ENCODE results near the gene NID1. TPM values are rescaled to one million over a fixed set of nuclear protein-coding genes. Genes with fewer than 3 reads are reported as not detected.

NID1 gene
- total and polyA plus RNA-seq, 2 donors (not counting 3 experiments of a cell fraction or from before 2014, with no cell fraction given) = 87.0 to 109 TPM

- FAIRE-seq (peak; percentile 4), DNase-seq (ENCODE audit: low read depth, low spot score) (no peak)
- H3K9me1 ChIP-seq (replicated peaks; ENCODE audit: control insufficient read depth, extremely low read depth, insufficient read depth, low read length) = no peaks in the 10 kb centered on the region
- H3K27me3 ChIP-seq (ENCODE audit: control insufficient read depth in 2 of 2, insufficient read depth in 2 of 2, low read length in 2 of 2) = no peaks in the 10 kb centered on the region
- no peaks in the 10 kb centered on the region for H3K9me3 ChIP-seq (replicated peaks; ENCODE audit: control insufficient read depth, insufficient read depth, low read length)
- H3K9ac ChIP-seq (replicated peaks; ENCODE audit: extremely low read depth, insufficient read depth, low read length) = no peak overlapping the region
- H3K4me1 ChIP-seq (ENCODE audit: control insufficient read depth, extremely low read depth, insufficient read depth, low read length) = peaks cover 9% of the 10 kb centered on the region
- no peak overlapping the region for H2AFZ ChIP-seq (ENCODE audit: low read depth, low read length)
- intact Hi-C loops (cut with micrococcal nuclease) = no loop called here
- no TSS peak for BruUV-seq (replicated peaks)
- no peaks in the 10 kb centered on the region for H3K36me3 ChIP-seq (ENCODE audit: control insufficient read depth in 2 of 2, extremely low read depth in 1 of 2, insufficient read depth in 2 of 2, low read length in 2 of 2)
- CTCF ChIA-PET = no interaction called here
- no peak overlapping the region for H3K4me2 ChIP-seq (ENCODE audit: insufficient read depth, low read length)
- dilution Hi-C loops (cut with MboI; ENCODE audit: extremely low pct_ligation_motif_present, low sequenced_read_pairs) = no loop called here
- POLR2A ChIA-PET = no interaction called here
- peaks cover 4% of the 10 kb centered on the region for H3K79me2 ChIP-seq (ENCODE audit: control insufficient read depth, insufficient read depth, low read length)
- H4K20me1 ChIP-seq (replicated peaks; ENCODE audit: control insufficient read depth, extremely low read depth, insufficient read depth, low read length) = no peaks in the 10 kb centered on the region
- H3K27ac ChIP-seq (ENCODE audit: insufficient read depth, low read depth, low read length) = no peak overlapping the region
- no peak overlapping the region for H3K4me3 ChIP-seq (replicated peaks in 1 of 3; ENCODE audit: insufficient read depth in 1 of 3, low read depth in 1 of 3, low read length in 3 of 3)
- no peak for TF ChIP-seq MAX (IDR thresholded peaks at IDR 0.05; ENCODE audit: insufficient read depth, insufficient read length)
- TF ChIP-seq FOS (IDR thresholded peaks at IDR 0.05; ENCODE audit: borderline replicate concordance, insufficient read depth, low read length) = no peak
- no peak for TF ChIP-seq MYC (IDR thresholded peaks at IDR 0.05; ENCODE audit: low read depth, low read length)
- TF ChIP-seq GATA2 (IDR thresholded peaks at IDR 0.05; ENCODE audit: insufficient read depth, insufficient read length, low read depth, low read length) = no peak
- no peak for TF ChIP-seq CTCF (IDR thresholded peaks at IDR 0.05; ENCODE audit: extremely low read depth in 1 of 2, insufficient read depth in 1 of 2, low read depth in 1 of 2, low read length in 2 of 2)
- no peak for TF ChIP-seq EZH2 (IDR thresholded peaks at IDR 0.05; ENCODE audit: borderline replicate concordance, low read depth, low read length, severe bottlenecking)
- no peak for TF ChIP-seq POLR2A (IDR thresholded peaks at IDR 0.05; ENCODE audit: low read depth, low read length)
- no peak for TF ChIP-seq JUN (IDR thresholded peaks at IDR 0.05; ENCODE audit: borderline replicate concordance, insufficient read depth, insufficient read length, low read depth)
- TF ChIP-seq POLR2AphosphoS5 (IDR thresholded peaks at IDR 0.05; ENCODE audit: insufficient read depth, low read depth, low read length) = no peak
Observed at GRCh38 chr1:236059011-236059410, 5.9 kb downstream of the NID1 start.

Data from endothelial cell of umbilical vein (primary cell).